HEK293 (cell line): ENCODE results near the gene MOSMO.
"Not testable (repeated sequence)": the region's sequence is repeated elsewhere in the genome, so short reads cannot be mapped to it uniquely, and the experiment has no call there.

Experiments used
- CTCF ChIA-PET: fragments of 350-600 bp; formaldehyde crosslinking; extraction: SDS; loops from one replicate; lab custom pipeline; 2021; ENCODE audit warnings: antibody characterized with exemption; lab: Yijun Ruan, JAX
- POLR2A ChIA-PET: fragments of 300-600 bp; formaldehyde crosslinking; extraction: SDS; loops from one replicate; lab custom pipeline; 2020; ENCODE audit warnings: antibody characterized with exemption, inconsistent platforms; lab: Yijun Ruan, JAX
- H3K27ac ChIP-seq: fragments of 200-500 bp; sonication (Bioruptor generic); 2 replicates; pipeline ENCODE4 v1.5.1; 2014; ENCODE audit warnings: low read depth, low read length, control low read depth, inconsistent platforms; ENCODE audit errors: extremely low read depth
- H3K36me3 ChIP-seq, 2 experiments: fragments of 200-500 bp in 1 of 2; sonication (Bioruptor generic) in 1 of 2; 1 replicate in 1 of 2; 2 replicates in 1 of 2; pipeline ENCODE4 v1.5.1; 2014 to 2017; ENCODE audit warnings: inconsistent platforms in 2 of 2, low read length in 2 of 2; ENCODE audit not compliant: control insufficient read depth in 2 of 2, insufficient read depth in 1 of 2
- H3K4me1 ChIP-seq: fragments of 200-500 bp; sonication (Bioruptor generic); 2 replicates; pipeline ENCODE4 v1.5.1; 2014; ENCODE audit warnings: mild to moderate bottlenecking, low read length, inconsistent platforms; ENCODE audit not compliant: control insufficient read depth, insufficient read depth
- H3K4me3 ChIP-seq: 2 replicates; pipeline ENCODE4 v1.5.1; 2011; ENCODE audit warnings: low read depth, mild to moderate bottlenecking, control low read depth, low read length, moderate library complexity
- H3K9me3 ChIP-seq: fragments of 200-500 bp; sonication (Bioruptor generic); 2 replicates; pipeline ENCODE4 v1.5.1; 2014; ENCODE audit warnings: low read depth, low read length, inconsistent platforms; ENCODE audit not compliant: control insufficient read depth, insufficient read depth
- CTCF ChIP-seq: fragments of 450-650 bp; formaldehyde crosslinking; IDR thresholded peaks from 2 replicates; pipeline ENCODE4 v1.5.1; 2016; ENCODE audit warnings: missing biosample characterization, missing genetic modification characterization
- ELK4 ChIP-seq: IDR thresholded peaks from 2 replicates; pipeline ENCODE4 v1.6.1; 2011; ENCODE audit warnings: mild to moderate bottlenecking, low read depth, low read length, borderline replicate concordance
- GLIS2 ChIP-seq: fragments of 450-650 bp; formaldehyde crosslinking; IDR thresholded peaks from 2 replicates; pipeline ENCODE4 v1.5.1; 2016; ENCODE audit warnings: missing biosample characterization, missing genetic modification characterization
- KLF9 ChIP-seq: fragments of 450-650 bp; formaldehyde crosslinking; IDR thresholded peaks from 2 replicates; pipeline ENCODE4 v1.5.1; 2016; ENCODE audit warnings: missing biosample characterization, missing genetic modification characterization, low read depth
- MYNN ChIP-seq: fragments of 450-650 bp; formaldehyde crosslinking; IDR thresholded peaks from 2 replicates; pipeline ENCODE4 v1.5.1; 2016; ENCODE audit warnings: missing biosample characterization, missing genetic modification characterization, borderline replicate concordance
- OVOL3 ChIP-seq: fragments of 450-650 bp; formaldehyde crosslinking; IDR thresholded peaks from 2 replicates; pipeline ENCODE4 v1.5.1; 2016; ENCODE audit warnings: missing biosample characterization, missing genetic modification characterization
- SP2 ChIP-seq: fragments of 450-650 bp; formaldehyde crosslinking; IDR thresholded peaks from 2 replicates; pipeline ENCODE4 v1.5.1; 2016; ENCODE audit warnings: missing biosample characterization, missing genetic modification characterization
- ZBTB44 ChIP-seq: fragments of 450-650 bp; IDR thresholded peaks from 2 replicates; pipeline ENCODE4 v1.5.1; 2018; ENCODE audit warnings: missing biosample characterization, mild to moderate bottlenecking, missing genetic modification characterization
- ZNF121 ChIP-seq: fragments of 450-650 bp; formaldehyde crosslinking; IDR thresholded peaks from 2 replicates; pipeline ENCODE4 v1.5.1; 2016; ENCODE audit warnings: missing biosample characterization, missing genetic modification characterization
- ZNF140 ChIP-seq: fragments of 450-650 bp; formaldehyde crosslinking; IDR thresholded peaks from 2 replicates; pipeline ENCODE4 v1.5.1; 2016; ENCODE audit warnings: missing biosample characterization, missing genetic modification characterization
- ZNF155 ChIP-seq: fragments of 450-650 bp; formaldehyde crosslinking; IDR thresholded peaks from 2 replicates; pipeline ENCODE4 v1.5.1; 2016; ENCODE audit warnings: missing biosample characterization, missing genetic modification characterization
- ZNF174 ChIP-seq: fragments of 450-650 bp; formaldehyde crosslinking; IDR thresholded peaks from 2 replicates; pipeline ENCODE4 v1.5.0; 2017; ENCODE audit warnings: missing biosample characterization, mild to moderate bottlenecking, missing genetic modification characterization
- ZNF19 ChIP-seq: fragments of 450-650 bp; formaldehyde crosslinking; IDR thresholded peaks from 2 replicates; pipeline ENCODE4; 2016; ENCODE audit warnings: missing biosample characterization, missing genetic modification characterization, low read depth
- ZNF302 ChIP-seq: fragments of 450-650 bp; formaldehyde crosslinking; IDR thresholded peaks from 2 replicates; pipeline ENCODE4 v1.5.1; 2016; ENCODE audit warnings: missing biosample characterization, missing genetic modification characterization, low read depth
- ZNF560 ChIP-seq: fragments of 450-650 bp; formaldehyde crosslinking; IDR thresholded peaks from 2 replicates; pipeline ENCODE4 v1.5.1; 2017; ENCODE audit warnings: missing biosample characterization, missing genetic modification characterization, borderline replicate concordance
- ZNF837 ChIP-seq: fragments of 450-650 bp; formaldehyde crosslinking; IDR thresholded peaks from 2 replicates; pipeline ENCODE4 v1.5.1; 2016; ENCODE audit warnings: missing biosample characterization, missing genetic modification characterization
- ZSCAN4 ChIP-seq: fragments of 450-650 bp; formaldehyde crosslinking; IDR thresholded peaks from 2 replicates; pipeline ENCODE4 v1.5.1; 2017; ENCODE audit warnings: missing biosample characterization, missing genetic modification characterization
- TF ChIP-seq, protein P1 (sequence below): fragments of 450-650 bp; formaldehyde crosslinking; IDR thresholded peaks from 2 replicates; pipeline ENCODE4 v1.5.1; 2016; ENCODE audit warnings: missing biosample characterization, missing genetic modification characterization

MOSMO gene

GRCh38 chr16:22001591-22001990 lies 6.3 kb upstream of the MOSMO start (continued):
- TF ChIP-seq MYNN (tag by site-specific recombination): no peak
- TF ChIP-seq ZBTB44 (tag by site-specific recombination): no peak
- TF ChIP-seq ZNF19 (tag by site-specific recombination): no peak
- TF ChIP-seq KLF9: no peak

- H3K9me3 ChIP-seq, H3K4me3 ChIP-seq, H3K27ac ChIP-seq, H3K4me1 ChIP-seq, H3K36me3 ChIP-seq: not testable (repeated sequence)
- CTCF ChIA-PET: interaction anchor here (0.6 to 20.3 kb wide), 20 partner anchors 10 to 318 kb away, joined by 3 to 302 read pairs (median 4); no protein-coding TSS in a partner anchor
- TF ChIP-seq ZNF121: peak; percentile 50; the same call in 1 of the 2 replicates
- POLR2A ChIA-PET: interaction anchor here (0.6 to 1.1 kb wide), 3 partner anchors 70 to 187 kb away, joined by 4 to 6 read pairs (median 5); no protein-coding TSS in a partner anchor
Observed at GRCh38 chr16:22002047-22002446, 5.9 kb upstream of the MOSMO start.

GRCh38 chr16:22003195-22003594 lies 4.7 kb upstream of the MOSMO start:
- no peaks in the 10 kb centered on the region; the same call in 1 of the 2 replicates for H3K4me1 ChIP-seq
- TF ChIP-seq ZNF140 (tag by site-specific recombination) (no peak), GLIS2 (tag by site-specific recombination) (no peak), SP2 (tag by site-specific recombination) (no peak), ZNF302 (tag by site-specific recombination) (no peak), CTCF (tag by site-specific recombination) (no peak), ZNF837 (no peak), OVOL3 (tag by site-specific recombination) (no peak), ZSCAN4 (tag by site-specific recombination) (no peak), ZNF174 (tag by site-specific recombination) (no peak), ZNF155 (no peak), ZNF560 (tag by site-specific recombination) (no peak), ELK4 (no peak)
- TF ChIP-seq, protein P1, sequence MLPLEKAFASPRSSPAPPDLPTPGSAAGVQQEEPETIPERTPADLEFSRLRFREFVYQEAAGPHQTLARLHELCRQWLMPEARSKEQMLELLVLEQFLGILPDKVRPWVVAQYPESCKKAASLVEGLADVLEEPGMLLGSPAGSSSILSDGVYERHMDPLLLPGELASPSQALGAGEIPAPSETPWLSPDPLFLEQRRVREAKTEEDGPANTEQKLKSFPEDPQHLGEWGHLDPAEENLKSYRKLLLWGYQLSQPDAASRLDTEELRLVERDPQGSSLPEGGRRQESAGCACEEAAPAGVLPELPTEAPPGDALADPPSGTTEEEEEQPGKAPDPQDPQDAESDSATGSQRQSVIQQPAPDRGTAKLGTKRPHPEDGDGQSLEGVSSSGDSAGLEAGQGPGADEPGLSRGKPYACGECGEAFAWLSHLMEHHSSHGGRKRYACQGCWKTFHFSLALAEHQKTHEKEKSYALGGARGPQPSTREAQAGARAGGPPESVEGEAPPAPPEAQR (tag by site-specific recombination): no peak
- TF ChIP-seq, all 188 proteins: peak for 0
- ChIA-PET CTCF (interaction anchor here (1.5 to 20.3 kb wide), 4 partner anchors 57 to 186 kb away, joined by 5 to 302 read pairs (median 36); no protein-coding TSS in a partner anchor), POLR2A (no interaction called here)
- no peaks in the 10 kb centered on the region for H3K36me3 ChIP-seq
- H3K27ac ChIP-seq: no peak overlapping the region
- H3K9me3 ChIP-seq: no peaks in the 10 kb centered on the region
- no peak overlapping the region for H3K4me3 ChIP-seq
